HepG2 (cell line): ENCODE measurements around the gene SLC22A23. TPM values are rescaled to one million over a fixed set of nuclear protein-coding genes. Genes with fewer than 3 reads are reported as not detected.
A peak's percentile ranks its signal among the peaks of the same experiment; 100 is the strongest.

Experiments
- ATAC-seq: fragments of 200-7000 bp; cut with Tn5 transposase; 3 replicates; pipeline ENCODE4 v1.9.1; 2020; ENCODE audit warnings: mild to moderate bottlenecking, moderate library complexity
- BruUV-seq: library from RNA; stranded (reverse); fragments of 400-500 nt; replicated peaks from 2 replicates; lab custom pipeline; 2021; lab: Mats Ljungman, UMichigan
- CTCF ChIA-PET: fragments of 300-600 bp; formaldehyde crosslinking; extraction: SDS; loops from one replicate; lab custom pipeline; 2021; ENCODE audit warnings: low total read pairs, inconsistent platforms, low intra/inter-chr PET ratio; lab: Yijun Ruan, JAX
- POLR2A ChIA-PET: fragments of 350-600 bp; sonication (Branson Sonifier 250); formaldehyde crosslinking; loops from one replicate; lab custom pipeline; 2020; ENCODE audit warnings: antibody characterized with exemption, inconsistent platforms; lab: Yijun Ruan, JAX
- DNase-seq: peaks from one replicate; pipeline ENCODE4 v3.0.0-alpha.2; 2015; ENCODE audit warnings: low spot score
- FAIRE-seq: peaks from 3 replicates; lab custom pipeline; 2011; peaks lifted over from hg19 to GRCh38; lab: Jason Lieb, UNC
- H2AFZ ChIP-seq: one replicate; pipeline ENCODE4 v1.6.1; 2011; ENCODE audit warnings: low read length, inconsistent platforms
- H3K27ac ChIP-seq: fragments of 300-600 bp; 3 replicates; pipeline ENCODE4 v1.8.0; 2011; ENCODE audit warnings: mixed run types, mild to moderate bottlenecking, mixed read lengths, low read length, inconsistent platforms; ENCODE audit not compliant: insufficient read depth; ENCODE audit errors: extremely low read length
- H3K27me3 ChIP-seq, 2 experiments: fragments of 200-600 bp in 1 of 2; 2 replicates in 1 of 2; 3 replicates in 1 of 2; pipeline versions ENCODE4 v1.6.0 to v1.8.0; 2011; ENCODE audit warnings: low read length in 2 of 2, mild to moderate bottlenecking in 2 of 2, moderate library complexity in 2 of 2, inconsistent platforms in 1 of 2; ENCODE audit not compliant: insufficient read depth in 2 of 2, control insufficient read depth in 1 of 2
- H3K36me3 ChIP-seq, 2 experiments: fragments of 200-600 bp in 1 of 2; replicated peaks in 1 of 2; 2 replicates in 1 of 2; 3 replicates in 1 of 2; pipeline versions ENCODE4 v1.5.1 to v1.8.0; 2011; ENCODE audit warnings: low read length in 2 of 2, inconsistent platforms in 1 of 2; ENCODE audit not compliant: insufficient read depth in 2 of 2, control insufficient read depth in 1 of 2
- H3K4me1 ChIP-seq: 2 replicates; pipeline ENCODE4 v1.5.1; 2012; ENCODE audit warnings: low read length, inconsistent platforms; ENCODE audit not compliant: insufficient read depth
- H3K4me2 ChIP-seq: 2 replicates; pipeline ENCODE4 v1.6.0; 2011; ENCODE audit warnings: low read depth, low read length, inconsistent platforms
- H3K4me3 ChIP-seq, 3 experiments: fragments of 200-600 bp in 1 of 3; sonication (generic), shearing (Covaris generic) in 1 of 3; replicated peaks in 1 of 3; 2 replicates each; pipeline ENCODE4 v1.5.1; 2011 to 2016; ENCODE audit warnings: low read length in 3 of 3, inconsistent platforms in 2 of 3, low read depth in 2 of 3, mild to moderate bottlenecking in 2 of 3, control low read depth in 1 of 3, mixed read lengths in 1 of 3; ENCODE audit not compliant: insufficient read depth in 1 of 3
- H3K79me2 ChIP-seq: one replicate; pipeline ENCODE4 v1.6.1; 2011; ENCODE audit warnings: low read length, inconsistent platforms; ENCODE audit not compliant: insufficient read depth
- H3K9ac ChIP-seq: 2 replicates; pipeline ENCODE4 v1.6.0; 2011; ENCODE audit warnings: mild to moderate bottlenecking, low read depth, low read length, inconsistent platforms; ENCODE audit not compliant: insufficient read depth
- H3K9me3 ChIP-seq: 2 replicates; pipeline ENCODE4 v1.5.1; 2012; ENCODE audit warnings: mild to moderate bottlenecking, low read length
- H4K20me1 ChIP-seq: 2 replicates; pipeline ENCODE4 v1.6.0; 2011; ENCODE audit warnings: inconsistent platforms, mild to moderate bottlenecking, low read length, moderate library complexity; ENCODE audit not compliant: insufficient read depth
- FLYWCH1 ChIP-seq: sonication (generic); formaldehyde crosslinking; IDR thresholded peaks from 2 replicates; pipeline ENCODE4 v1.8.1; 2023; ENCODE audit warnings: mild to moderate bottlenecking, missing genetic modification reagents
- HNRNPK ChIP-seq: fragments of 200-400 bp; formaldehyde crosslinking; IDR thresholded peaks from 2 replicates; pipeline ENCODE4 v1.6.1; 2018; ENCODE audit warnings: low read length, low read depth, moderate library complexity, mild to moderate bottlenecking; ENCODE audit not compliant: poor library complexity, severe bottlenecking
- NRL ChIP-seq: sonication (generic); formaldehyde crosslinking; IDR thresholded peaks from 2 replicates; pipeline ENCODE4 v1.5.0; 2020; ENCODE audit warnings: missing genetic modification reagents, mild to moderate bottlenecking, moderate library complexity, borderline replicate concordance
- RAD21 ChIP-seq: fragments of 450-650 bp; formaldehyde crosslinking; IDR thresholded peaks from 2 replicates; pipeline ENCODE4 v1.5.0; 2020; ENCODE audit warnings: mild to moderate bottlenecking
- SRSF4 ChIP-seq: fragments of 200-400 bp; formaldehyde crosslinking; IDR thresholded peaks from one replicate; pipeline ENCODE4 v1.6.1; 2018; ENCODE audit warnings: mild to moderate bottlenecking, low read depth, low read length, moderate library complexity; ENCODE audit not compliant: poor library complexity, severe bottlenecking
- THYN1 ChIP-seq: sonication (generic); formaldehyde crosslinking; IDR thresholded peaks from 2 replicates; pipeline ENCODE4 v1.8.1; 2023; ENCODE audit warnings: low read depth, mild to moderate bottlenecking, moderate library complexity, missing genetic modification reagents, borderline replicate concordance
- ZNF563 ChIP-seq: sonication (generic); formaldehyde crosslinking; IDR thresholded peaks from 2 replicates; pipeline ENCODE4 v1.8.0; 2022; ENCODE audit warnings: mild to moderate bottlenecking, moderate library complexity, missing genetic modification reagents
- WGBS: methylation state at CpG from one replicate; pipeline ENCODE4 v1.1.6; 2017; ENCODE audit warnings: low lambda C conversion rate; 5-methylcytosine and 5-hydroxymethylcytosine counted together
- in situ Hi-C: cut with HindIII; loops from 2 replicates; pipeline ENCODE4 v1.10.0; 2017; ENCODE audit warnings: low pct_unique_long_range_greater_than_20kb; ENCODE audit not compliant: extremely low pct_ligation_motif_present
- intact Hi-C: fragments of 100-400 bp; cut with micrococcal nuclease; formaldehyde crosslinking; loops from one replicate; pipeline ENCODE4 v1.10.0; 2022; ENCODE audit not compliant: unreplicated experiment
- polyA plus RNA-seq, 8 experiments: library from polyadenylated mRNA; depleted of rRNA in 3 of 8; stranded (reverse) in 7 of 8; unstranded in 1 of 8; fragments of >200 nt; fragmentation: Illumina TruSeq in 4 of 8; extraction: Trizol in 4 of 8; gene quantifications; 2 replicates each; pipeline versions ENCODE4 v1.2.1 to v1.2.3, GENCODE V29; 2011 to 2016; ENCODE audit warnings: low read depth in 4 of 8, missing spikeins in 1 of 8, mixed read lengths in 1 of 8; ENCODE audit not compliant: insufficient read depth in 1 of 8
- total RNA-seq, 5 experiments: library from RNA; depleted of rRNA; stranded (reverse); fragments of >200 nt; fragmentation: Illumina TruSeq; extraction: Trizol; gene quantifications; 2 replicates each; pipeline ENCODE4 v1.2.3, GENCODE V29; 2016; ENCODE audit warnings: low read depth in 1 of 5
- TF ChIP-seq, protein P1 (sequence below): sonication (generic); formaldehyde crosslinking; IDR thresholded peaks from 2 replicates; pipeline ENCODE4 v1.4.0; 2020; ENCODE audit warnings: missing genetic modification reagents, mild to moderate bottlenecking, borderline replicate concordance

SLC22A23 gene
- total and polyA plus RNA-seq, 2 of the 13 experiments (the other 11 are each of a cell fraction or from before 2014, with no cell fraction given), result 11.8 to 17.5 TPM

DNA sequence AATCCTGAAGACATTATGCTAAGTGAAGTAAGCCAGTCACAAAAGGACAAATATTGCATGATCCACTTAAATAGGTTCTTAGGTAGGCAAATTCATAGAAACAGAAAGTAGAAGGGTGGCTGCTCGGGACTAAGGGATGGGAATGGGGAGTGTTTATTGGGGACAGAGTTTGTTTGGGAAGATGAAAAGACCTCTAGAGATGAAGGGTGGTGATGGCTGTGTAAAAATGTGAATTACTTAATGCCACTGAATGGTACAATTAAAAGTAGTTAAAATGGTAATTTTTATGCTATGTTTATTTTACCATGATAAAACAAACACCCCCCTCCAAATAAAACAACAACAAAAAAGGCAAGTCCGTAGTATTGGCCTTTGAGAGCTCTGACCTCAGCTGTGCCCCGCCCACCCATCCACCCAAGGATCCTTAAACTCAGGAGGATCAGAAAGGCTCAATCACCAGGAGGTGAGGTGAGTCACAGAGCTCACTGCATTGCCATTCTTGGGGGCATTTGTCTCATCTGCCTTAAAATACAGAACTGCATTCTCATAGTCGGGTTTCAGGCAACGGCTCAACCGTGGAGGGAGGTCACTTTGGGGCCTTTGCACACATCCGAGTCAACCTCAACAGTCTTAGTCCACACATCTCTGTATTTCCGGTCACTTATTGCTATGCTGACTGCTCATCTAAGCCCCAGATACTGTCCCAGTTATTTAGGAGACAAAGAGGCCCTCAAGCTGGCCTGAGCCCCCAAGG lies 96.7 kb downstream of the SLC22A23 start:
- intact Hi-C loops (loop anchor here (5.0 kb wide), 1 partner anchor 97 kb away; the partner anchor contains the start of gene SLC22A23), in situ Hi-C loops (loop anchor here (5.0 kb wide), 1 partner anchor 97 kb away; the partner anchor contains the start of gene SLC22A23)
- CTCF ChIA-PET, result no interaction called here
- Histone ChIP-seq H3K4me3 (no peak overlapping the region), H3K27me3 (no peaks in the 10 kb centered on the region), H3K9me3 (no peaks in the 10 kb centered on the region), H3K79me2 (peaks cover 74% of the 10 kb centered on the region), H3K36me3 (peaks cover 5 to 33% of the 10 kb centered on the region in 2 experiments; a peak in 4 of 5 replicates), H4K20me1 (no peaks in the 10 kb centered on the region), H3K27ac (peak overlapping the region; percentile 6), H3K9ac (no peak overlapping the region), H3K4me2 (no peak overlapping the region), H3K4me1 (peaks cover 94% of the 10 kb centered on the region), H2AFZ (no peak overlapping the region)
- ATAC-seq (no peak), FAIRE-seq (no peak), DNase-seq (no peak)
- POLR2A ChIA-PET, result interaction anchor here (1.3 to 9.1 kb wide), 4 partner anchors 11 to 43 kb away, joined by 5 to 101 read pairs (median 12); no protein-coding TSS in a partner anchor
- WGBS, result 93% methylated on average over 8 of the region's 8 CpGs
- TF ChIP-seq RAD21 (CRISPR knock-in tag), result no peak
- no peak for TF ChIP-seq ZNF563
- TF ChIP-seq HNRNPK, result peak; percentile 45
- 0 out of 2 replicates have a peak, but pooled peaks have one; percentile 31 for TF ChIP-seq FLYWCH1 (CRISPR knock-in tag)
- 0 out of 2 replicates have a peak, but pooled peaks have one; percentile 60 for TF ChIP-seq NRL (CRISPR knock-in tag)
- no peak for TF ChIP-seq SRSF4
- no peak for TF ChIP-seq THYN1 (CRISPR knock-in tag)
- TF ChIP-seq, protein P1, sequence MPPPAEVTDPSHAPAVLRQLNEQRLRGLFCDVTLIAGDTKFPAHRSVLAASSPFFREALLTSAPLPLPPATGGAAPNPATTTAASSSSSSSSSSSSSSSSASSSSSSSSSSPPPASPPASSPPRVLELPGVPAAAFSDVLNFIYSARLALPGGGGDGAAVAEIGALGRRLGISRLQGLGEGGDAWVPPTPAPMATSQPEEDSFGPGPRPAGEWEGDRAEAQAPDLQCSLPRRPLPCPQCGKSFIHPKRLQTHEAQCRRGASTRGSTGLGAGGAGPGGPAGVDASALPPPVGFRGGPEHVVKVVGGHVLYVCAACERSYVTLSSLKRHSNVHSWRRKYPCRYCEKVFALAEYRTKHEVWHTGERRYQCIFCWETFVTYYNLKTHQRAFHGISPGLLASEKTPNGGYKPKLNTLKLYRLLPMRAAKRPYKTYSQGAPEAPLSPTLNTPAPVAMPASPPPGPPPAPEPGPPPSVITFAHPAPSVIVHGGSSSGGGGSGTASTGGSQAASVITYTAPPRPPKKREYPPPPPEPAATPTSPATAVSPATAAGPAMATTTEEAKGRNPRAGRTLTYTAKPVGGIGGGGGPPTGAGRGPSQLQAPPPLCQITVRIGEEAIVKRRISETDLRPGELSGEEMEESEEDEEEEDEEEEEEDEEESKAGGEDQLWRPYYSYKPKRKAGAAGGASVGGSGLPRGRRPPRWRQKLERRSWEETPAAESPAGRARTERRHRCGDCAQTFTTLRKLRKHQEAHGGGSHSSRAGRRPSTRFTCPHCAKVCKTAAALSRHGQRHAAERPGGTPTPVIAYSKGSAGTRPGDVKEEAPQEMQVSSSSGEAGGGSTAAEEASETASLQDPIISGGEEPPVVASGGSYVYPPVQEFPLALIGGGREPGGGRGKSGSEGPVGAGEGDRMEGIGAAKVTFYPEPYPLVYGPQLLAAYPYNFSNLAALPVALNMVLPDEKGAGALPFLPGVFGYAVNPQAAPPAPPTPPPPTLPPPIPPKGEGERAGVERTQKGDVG, result no peak
- no TSS peak for BruUV-seq
